GM08714 (cell line): ENCODE measurements around the gene DNAJC1.

Experiments
- H3K4me3 ChIP-seq: fragments of 200-500 bp; sonication (Bioruptor generic); 2 replicates; pipeline ENCODE4 v1.5.1; 2014; ENCODE audit warnings: mild to moderate bottlenecking, low read length, inconsistent platforms
- ZNF274 ChIP-seq: IDR thresholded peaks from 2 replicates; pipeline ENCODE4 v1.6.1; 2012; ENCODE audit warnings: mild to moderate bottlenecking, low read depth, low read length

Gene DNAJC1

GRCh38 chr10:21751341-21752310 is 251.9 kb downstream of the DNAJC1 start:
- no peak for TF ChIP-seq ZNF274
- no peak overlapping the region for H3K4me3 ChIP-seq

- H3K4me3 ChIP-seq, result no peak overlapping the region
- no peak for TF ChIP-seq ZNF274
Observed at GRCh38 chr10:21750424-21750823, 253.1 kb downstream of the DNAJC1 start.

- TF ChIP-seq ZNF274, result no peak
- no peak overlapping the region for H3K4me3 ChIP-seq
Observed at GRCh38 chr10:21749788-21750187, 253.7 kb downstream of the DNAJC1 start.

- TF ChIP-seq ZNF274, result no peak
- no peak overlapping the region for H3K4me3 ChIP-seq
Observed at GRCh38 chr10:21747809-21748208, 255.7 kb downstream of the DNAJC1 start.

GRCh38 chr10:21746118-21746517 is 257.4 kb downstream of the DNAJC1 start:
- no peak for TF ChIP-seq ZNF274
- no peak overlapping the region for H3K4me3 ChIP-seq

- H3K4me3 ChIP-seq, result no peak overlapping the region
Observed at GRCh38 chr10:21744223-21744622, 259.3 kb downstream of the DNAJC1 start.

GRCh38 chr10:21742740-21743412 is 260.7 kb downstream of the DNAJC1 start:
- TF ChIP-seq ZNF274, result no peak

More at GRCh38 chr10:21744223-21744622, 259.3 kb downstream of the DNAJC1 start:
- TF ChIP-seq ZNF274, result no peak

GRCh38 chr10:21740989-21741388 is 262.5 kb downstream of the DNAJC1 start:
- H3K4me3 ChIP-seq, result no peak overlapping the region
- TF ChIP-seq ZNF274, result no peak

More at GRCh38 chr10:21742740-21743412, 260.7 kb downstream of the DNAJC1 start:
- H3K4me3 ChIP-seq, result no peak overlapping the region

GRCh38 chr10:21737106-21737505 is 266.4 kb downstream of the DNAJC1 start:
- H3K4me3 ChIP-seq, result no peak overlapping the region
- no peak for TF ChIP-seq ZNF274

- H3K4me3 ChIP-seq, result no peak overlapping the region
- TF ChIP-seq ZNF274, result no peak
Observed at GRCh38 chr10:21733710-21734109, 269.8 kb downstream of the DNAJC1 start.

- TF ChIP-seq ZNF274, result no peak
Observed at GRCh38 chr10:21732067-21732772, 271.3 kb downstream of the DNAJC1 start.

GRCh38 chr10:21728618-21729017 is 274.9 kb downstream of the DNAJC1 start:
- TF ChIP-seq ZNF274, result no peak
- H3K4me3 ChIP-seq, result no peak overlapping the region

More at GRCh38 chr10:21732067-21732772, 271.3 kb downstream of the DNAJC1 start:
- H3K4me3 ChIP-seq, result no peak overlapping the region

- H3K4me3 ChIP-seq, result no peak overlapping the region
- TF ChIP-seq ZNF274, result no peak
Observed at GRCh38 chr10:21727452-21728168, 275.9 kb downstream of the DNAJC1 start.
